ENCODE results near the gene FANCI. TPM values are rescaled to one million over a fixed set of nuclear protein-coding genes. Genes with fewer than 3 reads are reported as not detected.

Gene FANCI
- total and polyA plus RNA-seq, 2 of the 4 experiments (the other 2 are of a cell fraction): 13.2 to 34.2 TPM

DNA sequence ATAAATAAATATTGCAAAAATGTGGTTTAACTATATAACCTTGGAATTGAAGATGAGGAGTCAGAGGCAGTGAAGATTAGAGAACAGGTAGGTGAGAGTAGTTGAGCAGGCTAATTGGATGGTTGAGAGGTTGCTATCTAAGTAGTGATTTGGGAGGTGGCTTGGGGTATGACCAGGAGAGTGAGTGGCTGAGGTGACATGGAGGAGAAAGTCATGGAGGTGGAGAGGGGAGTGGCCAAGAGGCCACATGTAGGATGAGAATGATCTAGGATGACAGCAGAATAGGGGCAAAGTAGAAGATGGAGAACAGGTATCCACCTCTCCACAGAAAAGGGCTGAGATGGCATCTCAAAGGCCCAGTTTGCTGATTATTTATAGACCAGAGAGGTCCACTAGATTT lies 11.9 kb upstream of the FANCI start:
- Histone ChIP-seq H3K56ac (ENCODE audit: extremely low read depth, insufficient read depth, low read length) (no peak overlapping the region), H4K20me1 (ENCODE audit: insufficient read depth, low read length) (no peaks in the 10 kb centered on the region), H3K36me3 (ENCODE audit: control insufficient read depth, insufficient read depth, low read length) (no peaks in the 10 kb centered on the region), H3K9me3 (ENCODE audit: control insufficient read depth, insufficient read depth, low read length) (no peaks in the 10 kb centered on the region), H2AK9ac (replicated peaks; ENCODE audit: low read depth, low read length, poor library complexity) (no peak overlapping the region), H3K27ac (ENCODE audit: insufficient read depth, low read length) (no peak overlapping the region), H3K4me1 (ENCODE audit: control insufficient read depth, insufficient read depth, low read length) (peaks cover 6% of the 10 kb centered on the region; the same call in 1 of the 2 replicates), H3K4me3 (ENCODE audit: insufficient read depth, low read depth, low read length) (no peak overlapping the region), H2BK5ac (ENCODE audit: low read depth, low read length, poor library complexity, severe bottlenecking) (no peak overlapping the region), H2BK120ac (ENCODE audit: low read depth, low read length) (peak overlapping the region; percentile 40; the same call in 1 of the 2 replicates), H3K79me1 (ENCODE audit: low read depth in 1 of 2, low read length in 2 of 2) (no peaks in the 10 kb centered on the region), H3K27me3 (ENCODE audit: control insufficient read depth, insufficient read depth, low read length) (peaks cover 2% of the 10 kb centered on the region; the same call in 1 of the 2 replicates), H2AFZ (replicated peaks; ENCODE audit: low read length, poor library complexity) (no peak overlapping the region), H3K14ac (replicated peaks; ENCODE audit: low read depth, low read length) (no peak overlapping the region; the same call in 1 of the 2 replicates), H3K4me2 (ENCODE audit: low read depth, low read length) (no peak overlapping the region), H2AK5ac (ENCODE audit: low read depth, low read length) (no peak overlapping the region; the same call in 1 of the 2 replicates), H4K8ac (ENCODE audit: low read depth in 2 of 2, low read length in 2 of 2) (no peak overlapping the region), H3K18ac (ENCODE audit: low read depth, low read length) (no peak overlapping the region), H4K91ac (ENCODE audit: insufficient read depth, low read depth, low read length) (no peak overlapping the region), H2BK15ac (ENCODE audit: low read depth, low read length) (no peak overlapping the region), H3K4ac (ENCODE audit: low read depth, low read length) (0 out of 2 replicates have a peak overlapping the region, but pooled peaks have one; percentile 5), H3K9me1 (ENCODE audit: insufficient read depth, low read length) (no peaks in the 10 kb centered on the region; the same call in 1 of the 2 replicates), H3K23ac (ENCODE audit: low read depth, low read length) (no peak overlapping the region), H3K9ac (ENCODE audit: low read depth, low read length) (no peak overlapping the region), H2BK20ac (ENCODE audit: low read depth, low read length) (no peak overlapping the region; the same call in 1 of the 2 replicates), H4K5ac (ENCODE audit: low read depth, low read length) (no peak overlapping the region)
- ATAC-seq (ENCODE audit: low read depth): no peak
- dilution Hi-C loops (cut with HindIII; ENCODE audit: low sequenced_read_pairs, unreplicated experiment) (no loop called here), in situ Hi-C loops (cut with MboI; ENCODE audit: low sequenced_read_pairs) (no loop called here), intact Hi-C loops (cut with micrococcal nuclease) (no loop called here)
- BruUV-seq (replicated peaks): no TSS peak
- TF ChIP-seq, protein P1, sequence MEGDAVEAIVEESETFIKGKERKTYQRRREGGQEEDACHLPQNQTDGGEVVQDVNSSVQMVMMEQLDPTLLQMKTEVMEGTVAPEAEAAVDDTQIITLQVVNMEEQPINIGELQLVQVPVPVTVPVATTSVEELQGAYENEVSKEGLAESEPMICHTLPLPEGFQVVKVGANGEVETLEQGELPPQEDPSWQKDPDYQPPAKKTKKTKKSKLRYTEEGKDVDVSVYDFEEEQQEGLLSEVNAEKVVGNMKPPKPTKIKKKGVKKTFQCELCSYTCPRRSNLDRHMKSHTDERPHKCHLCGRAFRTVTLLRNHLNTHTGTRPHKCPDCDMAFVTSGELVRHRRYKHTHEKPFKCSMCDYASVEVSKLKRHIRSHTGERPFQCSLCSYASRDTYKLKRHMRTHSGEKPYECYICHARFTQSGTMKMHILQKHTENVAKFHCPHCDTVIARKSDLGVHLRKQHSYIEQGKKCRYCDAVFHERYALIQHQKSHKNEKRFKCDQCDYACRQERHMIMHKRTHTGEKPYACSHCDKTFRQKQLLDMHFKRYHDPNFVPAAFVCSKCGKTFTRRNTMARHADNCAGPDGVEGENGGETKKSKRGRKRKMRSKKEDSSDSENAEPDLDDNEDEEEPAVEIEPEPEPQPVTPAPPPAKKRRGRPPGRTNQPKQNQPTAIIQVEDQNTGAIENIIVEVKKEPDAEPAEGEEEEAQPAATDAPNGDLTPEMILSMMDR (conservative IDR thresholded peaks at IDR 0.05; ENCODE audit: low read depth, low read length): no peak
- TF ChIP-seq MXI1 (IDR thresholded peaks at IDR 0.05; ENCODE audit: borderline replicate concordance, low read depth, low read length): no peak
- no peak for TF ChIP-seq RAD21 (IDR thresholded peaks at IDR 0.05; ENCODE audit: low read length)
- TF ChIP-seq NFE2L2 (IDR thresholded peaks at IDR 0.05; ENCODE audit: low read depth, low read length): no peak
- TF ChIP-seq RFX5 (IDR thresholded peaks at IDR 0.05; ENCODE audit: low read depth, low read length): no peak
- POLR2A ChIA-PET (ENCODE audit: unreplicated experiment): no interaction called here
- CTCF ChIA-PET: no interaction called here
- DNase-seq: no peak
